ENCODE results near the gene LDB2.

DNA sequence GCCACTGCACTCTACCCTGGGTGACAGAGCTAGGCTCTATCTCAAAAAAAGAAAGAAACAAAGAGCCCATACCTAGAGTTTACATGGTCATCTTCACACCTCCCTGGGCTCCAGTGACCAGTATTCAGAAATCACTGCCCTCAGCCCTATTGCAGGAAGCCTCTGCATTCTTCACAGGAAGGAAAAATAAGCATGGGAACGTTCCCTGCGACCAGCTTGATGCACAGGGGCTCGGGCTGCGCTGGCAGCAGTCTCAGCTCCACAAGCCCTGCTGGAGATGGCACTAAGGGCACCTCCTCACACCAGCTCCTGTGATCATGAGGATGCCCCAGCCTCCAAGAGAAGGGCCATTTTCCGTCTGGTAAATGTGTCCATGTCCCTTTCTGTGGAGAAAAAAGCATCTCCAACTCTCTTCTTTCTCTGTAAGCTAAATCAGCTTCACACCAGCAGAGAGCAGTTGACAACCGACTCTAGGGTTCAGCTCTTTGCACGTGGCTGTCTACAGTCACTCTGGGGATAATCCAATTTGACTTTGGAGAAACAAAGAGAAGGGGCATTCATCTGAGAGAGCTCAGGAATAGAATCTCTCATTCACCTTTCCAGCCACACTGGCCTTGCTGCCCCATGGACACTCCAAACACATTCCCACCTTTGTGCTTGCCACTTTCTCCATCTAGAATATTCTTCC is 33.1 kb downstream of the LDB2 start:
- TF ChIP-seq, protein P1, sequence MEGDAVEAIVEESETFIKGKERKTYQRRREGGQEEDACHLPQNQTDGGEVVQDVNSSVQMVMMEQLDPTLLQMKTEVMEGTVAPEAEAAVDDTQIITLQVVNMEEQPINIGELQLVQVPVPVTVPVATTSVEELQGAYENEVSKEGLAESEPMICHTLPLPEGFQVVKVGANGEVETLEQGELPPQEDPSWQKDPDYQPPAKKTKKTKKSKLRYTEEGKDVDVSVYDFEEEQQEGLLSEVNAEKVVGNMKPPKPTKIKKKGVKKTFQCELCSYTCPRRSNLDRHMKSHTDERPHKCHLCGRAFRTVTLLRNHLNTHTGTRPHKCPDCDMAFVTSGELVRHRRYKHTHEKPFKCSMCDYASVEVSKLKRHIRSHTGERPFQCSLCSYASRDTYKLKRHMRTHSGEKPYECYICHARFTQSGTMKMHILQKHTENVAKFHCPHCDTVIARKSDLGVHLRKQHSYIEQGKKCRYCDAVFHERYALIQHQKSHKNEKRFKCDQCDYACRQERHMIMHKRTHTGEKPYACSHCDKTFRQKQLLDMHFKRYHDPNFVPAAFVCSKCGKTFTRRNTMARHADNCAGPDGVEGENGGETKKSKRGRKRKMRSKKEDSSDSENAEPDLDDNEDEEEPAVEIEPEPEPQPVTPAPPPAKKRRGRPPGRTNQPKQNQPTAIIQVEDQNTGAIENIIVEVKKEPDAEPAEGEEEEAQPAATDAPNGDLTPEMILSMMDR (conservative IDR thresholded peaks at IDR 0.05 in 1 of 2, IDR thresholded peaks at IDR 0.05 in 1 of 2; ENCODE audit: extremely low read depth in 1 of 2, insufficient read depth in 1 of 2, low read depth in 1 of 2, low read length in 2 of 2), result no peak
- TF ChIP-seq EZH2 (IDR thresholded peaks at IDR 0.05; ENCODE audit: borderline replicate concordance, low read length), result no peak
